SIG-M5 treated with dmso at 0.1 percent for 504 hours (cell line): ENCODE data around the gene SHROOM1.
A peak's percentile ranks its signal among the peaks of the same experiment; 100 is the strongest.

Experiments used
- DNase-seq: peaks from one replicate; lab custom pipeline; 2025; ENCODE audit not compliant: unreplicated experiment; lab: John Stamatoyannopoulos, UW

Gene SHROOM1

DNA sequence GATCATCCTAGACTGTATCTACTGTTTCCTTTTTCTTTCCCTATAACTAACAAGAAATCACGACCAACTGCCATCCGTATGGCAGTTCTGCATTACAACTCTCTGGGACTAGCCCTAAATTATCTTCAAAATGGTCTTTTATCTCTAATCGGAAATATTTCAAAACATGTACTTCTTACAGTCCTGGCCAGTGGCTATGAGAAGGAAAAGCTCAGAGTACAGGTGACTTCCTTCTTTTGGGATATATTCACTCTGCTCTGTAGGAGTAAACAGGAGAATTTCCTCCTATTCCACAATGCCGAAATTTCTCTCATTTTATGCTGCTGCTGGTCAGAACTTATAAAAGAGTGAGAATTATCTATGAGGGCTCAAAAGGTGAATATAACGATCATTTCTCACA lies 51.6 kb downstream of the SHROOM1 start:
- DNase-seq = no peak

DNA sequence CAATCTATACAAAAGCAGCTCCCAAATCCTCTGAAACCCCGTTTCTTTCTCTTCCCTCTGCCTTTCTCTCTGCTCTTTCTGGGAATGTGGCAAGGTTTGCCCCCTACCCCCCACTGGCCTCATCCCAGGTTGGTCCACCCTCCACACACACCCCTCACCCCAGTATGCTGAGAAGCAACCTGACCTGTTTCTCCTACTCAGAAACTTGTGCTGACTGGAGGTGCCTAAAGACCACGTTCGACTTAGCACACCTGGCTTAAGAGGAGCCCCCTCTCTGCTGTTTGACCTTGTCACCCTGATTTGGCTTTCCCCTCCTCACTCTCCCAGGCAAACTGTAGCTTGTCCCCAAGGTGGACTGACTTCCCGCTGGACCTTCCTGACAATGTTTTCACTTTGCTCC lies 52.3 kb downstream of the SHROOM1 start:
- DNase-seq = no peak

- DNase-seq = peak; percentile 26
Observed at GRCh38 chr5:132777209-132778069, 53.0 kb downstream of the SHROOM1 start, which contains the start of gene SEPTIN8. SEPTIN8 (minus strand) TSS chr5:132777239; CDS start chr5:132777137, 102 bp downstream.

DNA sequence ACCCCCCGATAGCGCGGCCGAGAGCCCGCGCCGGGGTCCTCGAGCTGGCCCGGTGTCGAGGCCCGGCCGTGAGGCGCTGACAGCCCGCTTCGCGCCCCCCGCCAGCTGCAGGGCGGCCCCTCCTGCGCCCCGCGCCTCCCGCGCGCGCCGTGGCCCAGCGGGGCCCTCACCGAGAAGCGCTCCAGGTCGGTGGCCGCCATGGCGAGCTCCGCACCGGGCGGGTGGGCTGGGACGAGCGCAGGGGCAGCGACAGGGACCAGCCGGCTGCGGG lies 53.6 kb downstream of the SHROOM1 start:
- DNase-seq = no peak

DNA sequence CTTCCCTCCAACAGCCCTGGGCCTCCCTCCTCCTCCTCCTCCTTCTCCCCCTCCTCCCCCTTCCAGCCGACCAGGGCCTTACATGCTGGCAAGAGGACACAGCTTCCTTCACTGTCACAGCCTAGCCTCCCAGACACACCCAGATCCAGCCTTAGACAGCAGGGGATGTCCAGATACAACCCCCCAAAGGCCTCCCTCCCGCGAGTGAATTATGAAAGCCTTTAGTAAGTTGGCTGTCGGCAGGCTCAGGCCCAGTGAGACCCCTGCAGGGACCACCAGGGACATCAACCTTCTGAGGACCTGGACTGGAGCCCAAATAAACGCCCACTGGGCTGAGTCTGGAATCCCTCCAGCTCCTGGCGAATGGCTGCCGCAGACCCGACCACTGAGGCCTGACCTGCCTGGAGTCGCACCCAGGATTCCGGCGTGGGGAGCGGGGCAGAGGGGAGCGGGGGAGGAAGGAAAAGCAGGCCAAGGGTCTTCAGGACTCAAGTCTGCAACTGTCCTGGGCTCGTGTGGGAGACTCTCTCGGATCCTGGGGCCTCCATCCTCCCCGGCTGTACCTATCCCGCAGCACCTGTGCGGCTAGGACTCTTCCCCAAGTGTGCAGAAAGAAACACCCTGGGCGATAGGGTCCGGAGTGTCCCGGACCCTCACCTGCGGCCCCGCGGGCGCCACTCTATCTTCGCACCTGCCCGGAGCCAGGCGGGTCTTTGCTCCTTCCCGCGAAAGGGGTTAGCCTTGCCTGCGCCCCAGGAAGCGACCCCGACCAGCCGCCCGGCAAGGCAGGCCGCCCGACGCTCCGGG lies 54.1 kb downstream of the SHROOM1 start:
- no peak for DNase-seq

DNA sequence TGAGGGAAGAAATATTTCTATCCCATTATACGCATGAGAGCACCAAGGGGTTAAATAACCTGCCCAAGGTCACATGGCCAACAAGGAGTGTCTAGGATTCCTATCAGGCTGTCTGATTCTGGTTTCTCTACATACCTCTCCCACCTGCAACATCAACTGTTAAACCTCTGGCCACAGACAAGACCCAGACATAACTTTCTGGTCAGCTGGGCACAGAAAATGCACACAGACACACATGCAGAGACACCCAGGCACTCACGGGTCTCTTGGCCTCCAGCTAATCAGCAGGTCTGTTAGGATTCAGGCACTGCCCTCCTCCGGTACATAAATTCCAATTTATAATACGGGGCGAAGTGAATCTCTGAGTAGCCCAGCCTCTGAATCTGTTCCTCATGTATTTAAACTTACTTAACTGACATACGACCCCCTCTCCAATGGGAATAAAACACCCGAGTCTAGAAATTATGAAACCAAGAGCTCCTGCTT lies 54.9 kb downstream of the SHROOM1 start:
- DNase-seq = no peak

DNA sequence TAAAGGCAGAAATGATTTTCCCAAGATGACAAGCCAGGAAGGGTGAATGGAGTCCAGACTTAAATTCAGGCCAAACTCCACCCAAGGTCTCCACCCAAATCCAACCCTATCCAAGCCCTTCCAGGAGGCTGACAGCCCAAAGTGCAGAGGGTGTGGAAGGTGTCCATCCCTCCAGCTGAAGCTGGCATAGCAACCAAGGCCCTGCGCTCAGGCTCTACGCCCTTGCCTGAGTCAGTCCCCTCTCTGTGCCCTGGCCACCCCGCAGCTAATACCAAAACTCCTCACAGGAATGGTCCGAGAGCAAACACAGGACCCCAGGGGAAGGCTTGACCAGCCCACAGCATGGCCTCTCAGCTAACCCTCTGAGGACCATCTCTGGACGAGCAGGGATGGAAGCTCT lies 55.6 kb downstream of the SHROOM1 start:
- DNase-seq = no peak

- no peak for DNase-seq
Observed at GRCh38 chr5:132774406-132774805, 56.0 kb downstream of the SHROOM1 start.

DNA sequence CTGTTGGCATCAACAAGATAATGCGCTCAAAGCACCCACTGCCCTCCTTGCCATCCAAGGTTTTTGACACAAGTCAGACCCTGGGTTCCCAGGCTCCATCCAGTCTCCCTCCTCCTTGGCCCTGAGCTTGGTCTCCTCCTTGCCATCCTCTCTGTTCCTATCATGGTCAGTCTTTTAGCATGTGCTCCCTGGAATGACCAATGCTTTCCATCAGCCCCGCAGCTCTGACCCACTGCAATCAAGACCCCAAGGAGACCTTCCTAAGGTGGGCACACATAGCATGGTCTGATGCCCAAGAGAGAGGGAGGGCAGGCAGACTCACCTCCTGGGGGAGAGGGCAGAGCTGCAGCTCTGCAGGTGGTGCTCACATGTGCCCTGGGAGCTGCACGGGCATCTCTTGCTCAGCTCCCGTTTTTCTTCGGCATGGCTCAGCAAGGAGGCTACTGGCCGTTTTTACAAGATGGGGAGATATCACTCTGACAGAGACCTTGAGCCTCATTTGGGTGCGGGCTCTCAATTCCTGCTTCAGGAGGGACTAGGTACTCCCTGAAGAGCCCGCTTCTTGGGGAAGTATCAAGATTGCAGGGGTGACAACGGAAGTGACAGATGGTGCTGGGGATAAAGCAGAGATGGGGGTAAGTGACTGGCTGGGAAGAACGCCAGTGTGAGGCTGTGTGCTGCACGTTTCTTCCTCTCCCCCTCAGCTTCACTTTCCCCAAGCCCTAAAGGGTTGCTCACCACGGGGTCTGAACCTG lies 56.7 kb downstream of the SHROOM1 start:
- DNase-seq = no peak

- no peak for DNase-seq
Observed at GRCh38 chr5:132773114-132773513, 57.3 kb downstream of the SHROOM1 start.

GRCh38 chr5:132772291-132773070 lies 58.0 kb downstream of the SHROOM1 start:
- DNase-seq = no peak
